Ovary (tissue), 3 donors: Measurements from ENCODE around the gene KNDC1.

ENCODE experiments used
- EP300 ChIP-seq: sonication (generic); formaldehyde crosslinking; IDR thresholded peaks from one replicate; pipeline ENCODE4 v1.6.1; 2017; ENCODE audit warnings: antibody characterized with exemption
- TF ChIP-seq, protein P1 (sequence below), 3 donors: fragments of 450-650 bp in 2 of 3; fragments of 200-600 bp in 1 of 3; IDR thresholded peaks; one replicate each; pipeline versions ENCODE4 v1.5.1 to v1.8.0; 2016 to 2022; ENCODE audit warnings: antibody characterized with exemption in 3 of 3, mild to moderate bottlenecking in 1 of 3
- donor health status: DM: no; HTN: no; CAD: no.

DNA sequence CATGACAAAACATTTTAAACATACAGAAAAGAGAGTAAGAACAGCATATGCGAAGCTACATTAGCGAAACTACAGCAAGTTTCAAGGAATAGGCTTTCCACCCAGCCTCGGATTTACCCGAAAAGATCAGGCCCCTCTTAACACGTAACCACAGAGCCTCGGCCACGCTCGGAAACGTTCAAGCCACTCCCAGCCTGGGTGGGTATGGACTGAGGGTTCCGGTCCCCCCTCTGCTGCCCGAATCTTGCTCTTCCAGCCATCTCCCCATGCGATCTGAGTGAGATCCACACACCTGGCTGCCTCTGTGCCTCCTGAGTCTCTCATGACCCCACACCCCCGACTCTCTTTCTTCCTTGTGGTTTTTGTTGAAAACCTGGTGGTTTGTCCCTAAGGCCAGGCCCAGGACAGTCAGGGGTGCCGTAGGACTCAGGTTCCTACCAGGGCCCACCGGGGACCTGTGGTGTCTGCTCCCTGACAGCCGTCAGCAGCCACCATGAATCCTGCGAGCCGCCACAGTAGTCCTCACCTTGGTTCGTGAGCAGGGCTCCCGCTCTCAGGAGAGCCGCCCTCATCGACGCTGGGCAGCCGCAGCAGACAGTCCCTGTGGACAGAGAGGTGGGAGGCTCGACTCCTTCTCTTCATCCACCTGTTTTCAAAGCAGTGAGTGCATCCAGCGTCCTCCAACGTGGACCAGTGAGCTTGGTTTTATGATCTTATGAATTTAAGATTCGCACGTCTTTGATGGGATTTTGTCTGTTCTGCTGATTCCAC is 18.5 kb downstream of the KNDC1 start:
- TF ChIP-seq, protein P1, sequence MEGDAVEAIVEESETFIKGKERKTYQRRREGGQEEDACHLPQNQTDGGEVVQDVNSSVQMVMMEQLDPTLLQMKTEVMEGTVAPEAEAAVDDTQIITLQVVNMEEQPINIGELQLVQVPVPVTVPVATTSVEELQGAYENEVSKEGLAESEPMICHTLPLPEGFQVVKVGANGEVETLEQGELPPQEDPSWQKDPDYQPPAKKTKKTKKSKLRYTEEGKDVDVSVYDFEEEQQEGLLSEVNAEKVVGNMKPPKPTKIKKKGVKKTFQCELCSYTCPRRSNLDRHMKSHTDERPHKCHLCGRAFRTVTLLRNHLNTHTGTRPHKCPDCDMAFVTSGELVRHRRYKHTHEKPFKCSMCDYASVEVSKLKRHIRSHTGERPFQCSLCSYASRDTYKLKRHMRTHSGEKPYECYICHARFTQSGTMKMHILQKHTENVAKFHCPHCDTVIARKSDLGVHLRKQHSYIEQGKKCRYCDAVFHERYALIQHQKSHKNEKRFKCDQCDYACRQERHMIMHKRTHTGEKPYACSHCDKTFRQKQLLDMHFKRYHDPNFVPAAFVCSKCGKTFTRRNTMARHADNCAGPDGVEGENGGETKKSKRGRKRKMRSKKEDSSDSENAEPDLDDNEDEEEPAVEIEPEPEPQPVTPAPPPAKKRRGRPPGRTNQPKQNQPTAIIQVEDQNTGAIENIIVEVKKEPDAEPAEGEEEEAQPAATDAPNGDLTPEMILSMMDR (IDR thresholded peaks at IDR 0.05): no peak
- no peak for TF ChIP-seq EP300
